Gastroesophageal sphincter (tissue), 3 donors: ENCODE results near the gene KCNH1.

Experiments used
- CTCF ChIP-seq, 4 experiments: fragments of 200-600 bp in 2 of 4; fragments of 450-650 bp in 2 of 4; sonication (generic) in 1 of 4; IDR thresholded peaks; one replicate each; pipeline ENCODE4 v1.5.1; 2017 to 2019; ENCODE audit warnings: antibody characterized with exemption in 4 of 4, mild to moderate bottlenecking in 2 of 4, moderate library complexity in 2 of 4
- POLR2A ChIP-seq, 2 donors: fragments of 450-650 bp; IDR thresholded peaks; one replicate each; pipeline ENCODE4 v1.6.1; 2017; ENCODE audit warnings: antibody characterized with exemption in 2 of 2, mild to moderate bottlenecking in 2 of 2, moderate library complexity in 1 of 2

- no peak for TF ChIP-seq CTCF (IDR thresholded peaks at IDR 0.05)
- no peak for TF ChIP-seq POLR2A (IDR thresholded peaks at IDR 0.05)
Observed at GRCh38 chr1:210783925-210784324, 350.0 kb downstream of the KCNH1 start.
